HG02884 (cell line): ENCODE data around the gene CYP2A13.
"Not testable (repeated sequence)": the region's sequence is repeated elsewhere in the genome, so short reads cannot be mapped to it uniquely, and the experiment has no call there.

ENCODE experiments used
- ATAC-seq: cut with Tn5 transposase; IDR thresholded peaks from one replicate; pipeline ENCODE4 v1.9.1; 2021; ENCODE audit warnings: mild to moderate bottlenecking, moderate library complexity; ENCODE audit not compliant: unreplicated experiment

The CYP2A13 gene, protein sequence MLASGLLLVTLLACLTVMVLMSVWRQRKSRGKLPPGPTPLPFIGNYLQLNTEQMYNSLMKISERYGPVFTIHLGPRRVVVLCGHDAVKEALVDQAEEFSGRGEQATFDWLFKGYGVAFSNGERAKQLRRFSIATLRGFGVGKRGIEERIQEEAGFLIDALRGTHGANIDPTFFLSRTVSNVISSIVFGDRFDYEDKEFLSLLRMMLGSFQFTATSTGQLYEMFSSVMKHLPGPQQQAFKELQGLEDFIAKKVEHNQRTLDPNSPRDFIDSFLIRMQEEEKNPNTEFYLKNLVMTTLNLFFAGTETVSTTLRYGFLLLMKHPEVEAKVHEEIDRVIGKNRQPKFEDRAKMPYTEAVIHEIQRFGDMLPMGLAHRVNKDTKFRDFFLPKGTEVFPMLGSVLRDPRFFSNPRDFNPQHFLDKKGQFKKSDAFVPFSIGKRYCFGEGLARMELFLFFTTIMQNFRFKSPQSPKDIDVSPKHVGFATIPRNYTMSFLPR

DNA sequence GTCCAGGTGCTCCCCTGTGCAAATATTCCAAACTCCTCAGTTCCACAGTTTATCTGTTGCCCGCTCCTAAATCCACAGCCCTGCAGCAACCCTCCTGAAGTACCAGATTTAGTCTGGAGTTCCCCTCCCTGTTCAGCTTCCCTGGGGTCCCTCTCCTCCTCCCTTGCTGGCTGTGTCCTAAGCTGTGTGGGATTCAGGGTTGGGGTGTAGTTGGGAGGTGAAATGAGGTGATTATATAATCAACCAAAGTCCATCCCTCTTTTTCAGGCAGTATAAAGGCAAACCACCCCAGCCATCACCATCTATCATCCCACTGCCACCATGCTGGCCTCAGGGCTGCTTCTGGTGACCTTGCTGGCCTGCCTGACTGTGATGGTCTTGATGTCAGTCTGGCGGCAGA, at the start of gene CYP2A13:
Gene CYP2A13 (plus strand): TSS at position 301 of the 400 bp plus-strand sequence. CDS start 21 bp downstream, at position 322.
- ATAC-seq, result no peak

DNA sequence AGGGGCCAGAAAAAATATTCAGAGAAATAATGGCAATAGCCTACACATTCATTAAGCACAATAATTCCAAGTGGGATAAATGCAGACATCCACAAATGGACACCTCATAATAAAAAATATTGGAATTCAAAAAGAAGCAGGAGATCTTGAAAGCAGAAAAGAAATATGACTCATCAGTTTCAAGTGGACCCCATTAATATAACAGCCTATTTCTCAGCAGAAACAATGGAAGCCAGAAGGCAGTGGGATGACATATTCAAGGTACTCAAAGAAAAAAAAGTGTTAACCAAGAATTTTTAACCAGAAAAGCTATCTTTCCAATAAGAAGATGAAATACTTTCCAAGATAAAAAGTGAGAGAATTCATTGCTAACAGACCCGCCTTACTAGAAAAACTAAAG, 48.4 kb upstream of the CYP2A13 start:
- ATAC-seq, result no peak

GRCh38 chr19:41045095-41045494, 43.2 kb upstream of the CYP2A13 start:
- ATAC-seq, result not testable (repeated sequence)

GRCh38 chr19:41050426-41050825, 37.8 kb upstream of the CYP2A13 start:
- no peak for ATAC-seq

GRCh38 chr19:41052162-41052561, 36.1 kb upstream of the CYP2A13 start:
- not testable (repeated sequence) for ATAC-seq

GRCh38 chr19:41053331-41053730, 34.9 kb upstream of the CYP2A13 start:
- ATAC-seq, result not testable (repeated sequence)

- no peak for ATAC-seq
These were observed 23.2 kb upstream of the CYP2A13 start for GRCh38 chr19:41064974-41065569.

GRCh38 chr19:41076286-41076685, 12.0 kb upstream of the CYP2A13 start:
- ATAC-seq, result no peak

- no peak for ATAC-seq
These were observed 4.7 kb upstream of the CYP2A13 start for GRCh38 chr19:41083516-41083915.

GRCh38 chr19:41085748-41086415, 2.4 kb upstream of the CYP2A13 start:
- ATAC-seq, result no peak

DNA sequence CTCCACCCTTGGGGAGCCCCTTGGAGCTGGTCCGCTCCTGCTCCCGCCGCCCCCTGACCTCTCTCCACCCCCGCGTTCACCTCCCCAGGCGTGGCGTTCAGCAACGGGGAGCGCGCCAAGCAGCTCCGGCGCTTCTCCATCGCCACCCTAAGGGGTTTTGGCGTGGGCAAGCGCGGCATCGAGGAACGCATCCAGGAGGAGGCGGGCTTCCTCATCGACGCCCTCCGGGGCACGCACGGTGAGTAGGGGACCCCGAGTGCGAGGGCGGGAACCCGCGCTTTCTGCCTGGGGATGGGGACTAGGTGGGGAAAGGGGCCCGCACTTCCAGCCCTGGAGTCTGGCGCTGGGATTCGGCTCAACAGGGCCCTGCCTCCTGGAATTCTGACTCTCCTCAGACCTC, 1.7 kb downstream of the CYP2A13 start:
- no peak for ATAC-seq

- no peak for ATAC-seq
These were observed 7.5 kb downstream of the CYP2A13 start for GRCh38 chr19:41095703-41096102.

DNA sequence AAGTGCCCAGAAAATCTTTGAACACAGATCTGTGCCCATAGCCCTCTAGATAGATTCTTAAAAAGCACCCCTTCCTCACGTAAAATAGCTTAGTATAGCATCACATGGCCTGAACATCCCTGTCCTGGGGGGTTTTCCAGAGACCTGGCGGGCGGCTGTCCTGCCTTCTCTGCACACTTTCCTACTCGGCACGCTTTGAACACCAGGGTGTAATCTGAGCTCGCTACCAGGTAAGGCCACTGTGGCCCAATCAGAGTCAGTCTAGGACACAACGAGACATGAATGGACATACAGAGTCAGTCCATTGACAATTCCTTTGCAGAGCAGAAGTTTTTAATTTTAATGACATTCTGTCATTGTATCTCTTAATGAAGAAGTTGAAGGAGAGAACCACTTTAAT, 8.1 kb downstream of the CYP2A13 start:
- ATAC-seq, result no peak

- ATAC-seq, result no peak
These were observed 9.1 kb downstream of the CYP2A13 start for GRCh38 chr19:41097302-41097701.

DNA sequence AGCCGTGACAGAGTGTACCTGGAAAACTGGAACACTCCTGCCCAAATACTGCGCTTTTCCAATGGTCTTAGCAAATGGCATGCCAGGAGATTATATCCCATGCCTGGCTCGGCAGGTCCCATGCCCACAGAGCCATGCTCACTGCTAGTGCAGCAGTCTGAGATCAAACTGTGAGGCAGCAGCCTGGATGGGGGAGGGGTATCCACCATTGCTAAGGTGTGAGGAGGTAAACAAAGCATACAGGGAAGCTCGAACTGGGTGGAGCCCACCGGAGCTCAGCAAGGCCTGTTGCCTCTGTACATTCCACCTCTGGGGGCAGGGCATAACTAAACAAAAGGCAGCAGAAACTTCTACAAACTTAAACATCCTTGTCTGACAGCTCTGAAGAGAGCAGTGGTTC, 10.5 kb downstream of the CYP2A13 start:
- ATAC-seq, result no peak

- not testable (repeated sequence) for ATAC-seq
These were observed 14.0 kb downstream of the CYP2A13 start for GRCh38 chr19:41102210-41102609.

- ATAC-seq, result no peak
These were observed 17.9 kb downstream of the CYP2A13 start for GRCh38 chr19:41106177-41106576.

GRCh38 chr19:41111296-41111695, 23.0 kb downstream of the CYP2A13 start:
- ATAC-seq, result no peak

DNA sequence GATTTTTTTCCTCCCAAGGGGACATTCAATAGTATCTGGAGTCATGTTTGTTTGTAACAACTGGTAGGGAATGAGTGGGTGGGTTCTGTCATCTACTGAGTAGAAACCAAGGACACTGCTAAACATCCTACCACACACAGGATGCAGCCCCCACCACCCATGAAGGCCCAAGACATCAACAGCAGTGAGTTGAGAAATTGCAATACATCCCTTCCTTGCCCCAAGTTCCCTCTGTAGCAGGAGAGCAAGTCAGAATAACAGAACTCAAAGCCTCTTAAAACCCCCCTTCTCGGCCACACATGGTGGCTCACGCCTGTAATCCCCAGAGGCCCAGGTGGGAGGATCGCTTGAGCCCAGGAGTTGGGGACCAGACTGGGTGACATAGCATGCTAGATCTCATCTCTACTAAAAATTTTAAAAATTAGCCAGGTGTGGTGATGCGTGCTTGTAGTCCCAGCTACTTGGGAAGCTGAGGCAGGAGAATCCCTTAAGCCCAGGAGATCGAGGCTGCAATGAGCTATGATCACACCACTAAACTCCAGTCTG, 23.6 kb downstream of the CYP2A13 start:
- ATAC-seq, result no peak

- ATAC-seq, result no peak
These were observed 24.6 kb downstream of the CYP2A13 start for GRCh38 chr19:41112728-41113290.

- no peak for ATAC-seq
These were observed 25.9 kb downstream of the CYP2A13 start, which contains the start of gene CYP2F1 for GRCh38 chr19:41114132-41114531. Gene CYP2F1, plus strand, starts transcription at chr19:41114432. Its CDS starts 1,757 bp downstream, at chr19:41116189.
